ENCODE measurements around the gene XIRP1.
A peak's percentile ranks its signal among the peaks of the same experiment; 100 is the strongest.

The XIRP1 gene

DNA sequence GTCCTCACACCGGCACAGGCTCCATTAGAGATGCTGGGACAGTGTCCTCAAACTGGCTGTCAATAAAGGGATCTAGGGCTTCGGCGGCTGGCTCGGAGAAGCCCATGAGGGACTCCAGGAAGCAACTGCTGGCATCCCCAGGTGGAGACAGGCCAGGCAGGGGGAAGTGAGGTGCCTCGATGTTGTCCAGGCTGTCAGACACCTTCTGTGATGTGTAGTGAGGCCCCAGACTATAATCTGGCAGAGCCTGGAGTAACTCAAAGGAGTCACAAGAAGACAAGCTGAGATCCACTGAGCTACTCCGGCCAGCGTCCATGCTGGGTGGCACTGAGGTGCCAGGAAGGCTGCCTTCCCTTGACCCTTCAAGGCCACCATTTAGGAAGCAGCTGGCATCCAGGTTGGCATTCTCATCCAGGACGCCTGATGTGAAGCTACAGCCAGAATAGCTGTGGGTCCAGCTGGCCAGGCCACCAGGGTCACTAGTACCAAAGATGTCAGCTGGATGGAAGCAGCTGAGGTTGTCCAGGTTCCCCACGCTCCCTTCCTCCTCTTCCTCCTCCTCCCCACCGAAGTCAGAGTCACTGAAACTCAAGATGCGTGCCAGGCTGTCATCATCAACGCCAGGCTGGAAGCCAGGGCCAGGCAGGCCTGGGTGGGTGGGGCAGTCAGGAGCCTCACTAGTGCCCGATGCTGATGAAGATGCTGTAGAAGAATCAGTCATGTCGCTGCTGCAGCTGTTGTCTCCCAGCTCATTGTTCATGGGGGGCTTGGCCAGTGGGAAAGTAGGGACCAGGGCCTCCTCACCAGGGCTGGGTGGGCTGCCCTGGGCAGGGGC lies 49.1 kb downstream of the XIRP1 start:
- DNase-seq, result no peak

DNA sequence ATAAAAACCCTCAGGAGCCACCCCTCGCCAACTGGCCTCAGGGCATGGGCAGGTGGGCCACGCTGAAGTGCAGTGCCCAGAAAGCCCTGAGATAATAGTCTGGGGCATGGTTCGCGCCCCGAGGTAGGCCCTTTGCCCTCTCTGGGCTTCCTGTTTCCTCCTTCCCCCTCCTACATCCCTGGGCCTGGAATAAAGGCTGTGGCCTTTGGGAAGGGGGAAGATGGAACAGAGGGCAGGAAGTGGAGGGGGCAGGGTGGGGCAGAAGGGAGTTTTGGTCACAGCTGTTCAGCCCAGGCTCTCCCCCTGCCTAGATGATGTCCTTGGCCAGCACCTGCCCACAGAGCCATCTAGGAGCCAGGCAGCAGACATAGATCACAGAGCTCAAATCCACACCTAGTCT lies 50.3 kb downstream of the XIRP1 start:
- no peak for DNase-seq

DNA sequence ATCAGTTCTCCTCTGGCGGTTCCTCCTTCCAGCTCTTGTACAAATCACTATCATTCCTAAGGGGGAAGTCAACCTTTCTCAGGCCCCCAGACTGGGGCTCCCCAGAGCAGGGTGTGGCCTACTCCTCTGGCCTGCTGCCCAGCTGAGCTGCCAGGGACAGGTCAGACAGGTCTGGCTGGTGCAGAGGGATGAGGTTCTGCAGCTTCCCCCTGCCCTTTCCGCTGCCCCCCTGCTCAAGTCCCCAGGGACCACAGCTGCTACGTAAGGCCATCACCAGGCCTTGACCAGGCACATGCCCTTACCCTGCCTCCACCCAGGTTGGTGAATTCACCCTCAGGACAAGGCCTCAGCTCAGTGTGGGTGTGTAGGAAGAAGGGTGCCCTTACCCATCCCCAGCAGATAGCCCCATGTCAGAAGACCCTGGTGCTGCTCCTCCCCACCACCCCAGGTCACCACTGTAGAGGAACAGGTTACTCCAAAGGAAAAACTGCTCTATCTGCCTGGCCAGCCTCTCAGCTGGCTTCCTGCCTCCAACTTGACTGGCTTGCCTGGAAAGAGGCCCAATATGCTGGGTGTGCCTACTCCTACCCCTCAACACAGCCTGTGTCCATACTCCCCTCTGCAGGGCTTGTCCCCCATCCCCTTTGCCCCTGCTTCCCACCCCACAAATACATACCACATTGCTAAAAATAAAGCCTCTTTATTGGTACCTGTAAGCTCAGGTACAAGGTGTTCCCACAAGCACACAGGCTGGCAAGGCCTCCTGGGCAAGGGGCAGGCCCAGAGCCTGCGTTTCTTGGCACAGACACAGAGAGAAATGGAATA lies 51.0 kb downstream of the XIRP1 start:
- peak; percentile 17 for DNase-seq

DNA sequence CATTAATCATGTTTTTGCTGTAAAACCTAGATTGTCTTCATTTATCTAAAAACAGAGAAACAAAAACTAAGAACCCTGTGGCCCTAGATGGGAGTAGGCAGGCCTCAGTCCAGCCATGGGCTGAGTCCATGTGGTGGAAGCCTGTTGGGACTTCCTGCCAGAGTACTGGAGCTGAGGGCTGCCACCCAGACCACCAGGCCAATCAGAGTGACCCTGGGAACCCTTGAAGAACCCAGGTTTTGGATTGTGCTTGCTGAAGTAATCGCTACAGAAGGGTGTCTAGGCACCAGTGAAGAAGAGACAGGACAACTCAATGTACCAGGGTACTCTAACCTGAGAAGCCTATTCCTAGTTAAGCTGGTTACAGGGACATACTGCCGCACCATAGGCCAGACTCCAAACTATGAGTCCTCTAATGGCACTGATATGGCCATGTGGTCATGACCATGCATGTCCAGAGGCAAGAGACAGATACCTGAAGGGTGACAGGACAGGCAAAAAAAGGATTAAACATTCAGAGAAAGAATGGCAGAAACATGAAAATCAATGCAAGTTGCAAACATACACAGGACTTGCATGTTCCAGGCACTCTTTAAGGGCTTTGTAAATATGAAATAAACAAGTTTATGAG lies 51.9 kb downstream of the XIRP1 start:
- DNase-seq, result no peak

DNA sequence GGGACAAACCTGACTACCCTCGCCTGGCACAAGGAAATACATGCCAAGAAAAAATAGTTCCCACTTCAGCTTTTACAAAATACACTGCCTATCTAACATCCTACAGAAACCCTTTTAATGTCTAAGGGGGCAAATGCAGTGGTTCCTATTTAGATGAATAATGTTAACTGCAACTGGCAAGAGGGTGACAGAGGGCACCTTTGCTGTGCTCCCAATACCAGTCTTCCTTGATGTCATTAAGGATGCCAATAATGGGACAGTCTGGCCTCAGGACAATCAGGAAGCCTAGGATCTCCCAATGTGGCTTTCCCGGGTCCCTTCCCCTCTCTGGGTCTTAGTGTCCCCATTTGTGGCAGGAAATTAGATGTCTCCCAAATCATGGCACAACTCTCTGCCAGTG lies 53.0 kb downstream of the XIRP1 start:
- DNase-seq, result no peak

DNA sequence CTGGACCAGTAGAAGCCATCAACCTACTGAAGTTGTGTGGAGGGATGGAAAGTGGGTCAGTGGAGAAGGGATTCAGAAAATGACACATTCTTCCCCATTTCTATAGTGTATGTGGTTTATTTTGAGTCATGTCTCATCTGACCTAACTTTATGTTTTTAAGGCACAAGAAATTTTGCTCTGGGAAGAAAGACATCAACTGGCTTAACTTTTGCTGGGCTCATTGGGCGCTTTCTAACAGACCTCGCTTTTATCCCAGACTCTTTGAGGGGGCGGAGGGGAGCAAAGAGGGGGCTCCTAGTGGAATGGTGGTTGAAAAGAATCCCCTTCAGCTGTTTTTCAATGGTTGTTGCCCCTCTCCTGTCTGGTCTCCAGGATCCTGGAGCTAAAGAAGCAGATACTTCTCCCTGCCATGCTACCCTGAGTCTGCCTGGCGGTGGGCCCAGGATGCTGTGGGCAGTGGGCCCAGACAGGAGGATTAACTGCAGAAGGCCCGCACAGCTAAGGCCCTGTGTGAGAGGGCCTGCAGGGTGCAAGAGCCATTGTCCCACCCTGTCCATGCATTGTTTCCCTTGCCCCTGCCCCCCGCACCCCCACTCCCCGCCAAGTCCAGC lies 53.5 kb downstream of the XIRP1 start:
- DNase-seq, result peak; percentile 31

DNA sequence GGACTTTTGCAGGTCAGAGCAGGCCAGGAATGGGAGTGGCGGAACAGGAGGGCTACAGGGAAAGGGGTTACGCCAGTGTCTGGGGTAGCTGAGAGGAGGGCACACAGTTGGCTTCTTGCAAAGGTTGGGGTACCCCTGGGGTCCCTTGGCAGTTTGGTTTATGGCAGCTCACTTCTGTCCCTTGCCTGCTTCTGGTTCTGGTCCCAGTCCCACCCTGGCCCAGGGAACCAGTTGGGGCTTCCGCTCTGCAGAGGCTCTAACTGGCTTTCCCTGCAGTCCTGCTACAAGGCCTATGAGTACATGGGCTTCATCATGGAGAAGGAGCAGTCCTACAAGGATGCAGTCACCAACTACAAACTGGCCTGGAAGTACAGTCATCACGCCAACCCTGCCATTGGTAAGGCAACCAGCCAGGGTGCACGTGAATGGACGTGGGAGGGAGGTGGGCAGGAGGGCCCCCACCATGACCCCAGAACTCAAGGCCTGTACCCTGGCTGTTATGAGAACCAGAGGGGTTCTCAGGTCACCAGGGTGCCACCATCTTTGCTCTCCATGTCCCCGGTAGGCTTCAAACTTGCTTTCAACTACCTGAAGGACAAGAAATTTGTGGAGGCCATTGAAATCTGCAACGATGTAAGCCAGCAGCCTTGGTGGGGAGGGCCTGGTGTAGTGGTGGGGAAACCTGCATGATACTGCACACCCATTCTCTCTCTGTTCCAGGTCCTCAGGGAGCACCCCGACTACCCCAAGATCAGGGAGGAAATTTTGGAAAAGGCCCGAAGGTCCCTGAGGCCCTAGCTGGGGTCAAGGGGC lies 54.2 kb downstream of the XIRP1 start:
- no peak for DNase-seq

DNA sequence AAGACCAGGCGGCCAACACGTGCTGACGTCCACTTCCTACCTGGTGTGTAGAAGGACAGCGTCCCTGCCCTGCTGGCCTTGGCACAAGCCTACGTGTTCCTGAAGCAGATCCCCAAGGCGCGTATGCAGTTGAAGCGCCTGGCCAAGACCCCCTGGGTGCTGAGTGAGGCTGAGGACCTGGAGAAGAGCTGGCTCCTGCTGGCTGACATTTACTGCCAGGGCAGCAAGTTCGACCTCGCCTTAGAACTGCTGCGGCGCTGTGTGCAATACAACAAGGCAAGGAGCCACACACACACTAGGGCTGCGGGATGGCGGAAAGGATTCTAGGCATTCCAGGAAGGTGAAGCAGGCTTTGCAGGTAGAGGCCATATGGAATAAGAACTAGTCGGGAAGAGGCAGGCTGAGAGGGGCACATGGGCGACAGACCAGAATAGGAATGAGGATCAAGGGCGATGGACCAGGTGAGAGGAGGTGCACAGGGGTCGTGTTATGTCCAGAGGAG lies 54.9 kb downstream of the XIRP1 start:
- DNase-seq, result no peak

DNA sequence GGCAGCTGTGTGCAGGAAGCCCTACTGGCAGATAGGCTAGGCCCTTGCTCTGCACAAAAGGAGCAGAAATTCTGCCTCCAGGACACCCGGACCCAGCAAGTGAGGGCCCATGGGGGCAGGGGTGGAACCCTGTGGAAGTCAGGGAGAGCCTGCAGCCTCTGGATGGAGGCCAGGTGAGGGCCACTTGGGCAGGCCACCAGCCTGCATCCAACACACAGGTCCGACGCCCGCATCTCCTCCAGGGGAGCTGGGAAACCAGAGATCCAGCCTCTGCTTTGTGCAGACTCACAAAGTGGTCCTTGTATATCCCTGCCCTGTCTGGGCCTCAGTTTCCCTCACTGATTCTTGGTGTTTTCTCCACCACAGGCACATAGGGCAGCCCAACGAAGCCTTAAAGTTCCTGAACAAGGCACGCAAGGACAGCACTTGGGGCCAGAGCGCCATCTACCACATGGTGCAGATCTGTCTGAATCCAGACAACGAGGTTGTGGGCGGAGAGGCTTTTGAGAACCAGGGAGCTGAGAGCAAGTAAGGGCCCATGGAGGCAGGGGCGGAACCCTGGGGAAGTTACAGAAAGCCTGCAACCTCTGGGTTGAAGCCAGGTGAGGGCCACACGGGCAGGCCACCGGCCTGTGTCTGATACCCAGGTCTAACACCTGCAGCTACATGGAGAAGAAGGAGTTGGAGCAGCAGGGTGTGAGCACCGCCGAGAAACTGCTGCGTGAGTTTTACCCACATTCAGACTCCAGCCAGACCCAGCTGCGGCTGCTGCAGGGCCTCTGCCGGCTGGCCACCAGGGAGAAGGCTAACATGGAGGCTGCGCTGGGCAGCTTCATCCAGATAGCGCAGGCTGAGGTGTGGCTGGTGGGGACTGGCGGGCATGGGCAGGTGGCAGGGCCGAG lies 55.6 kb downstream of the XIRP1 start:
- DNase-seq, result no peak

DNA sequence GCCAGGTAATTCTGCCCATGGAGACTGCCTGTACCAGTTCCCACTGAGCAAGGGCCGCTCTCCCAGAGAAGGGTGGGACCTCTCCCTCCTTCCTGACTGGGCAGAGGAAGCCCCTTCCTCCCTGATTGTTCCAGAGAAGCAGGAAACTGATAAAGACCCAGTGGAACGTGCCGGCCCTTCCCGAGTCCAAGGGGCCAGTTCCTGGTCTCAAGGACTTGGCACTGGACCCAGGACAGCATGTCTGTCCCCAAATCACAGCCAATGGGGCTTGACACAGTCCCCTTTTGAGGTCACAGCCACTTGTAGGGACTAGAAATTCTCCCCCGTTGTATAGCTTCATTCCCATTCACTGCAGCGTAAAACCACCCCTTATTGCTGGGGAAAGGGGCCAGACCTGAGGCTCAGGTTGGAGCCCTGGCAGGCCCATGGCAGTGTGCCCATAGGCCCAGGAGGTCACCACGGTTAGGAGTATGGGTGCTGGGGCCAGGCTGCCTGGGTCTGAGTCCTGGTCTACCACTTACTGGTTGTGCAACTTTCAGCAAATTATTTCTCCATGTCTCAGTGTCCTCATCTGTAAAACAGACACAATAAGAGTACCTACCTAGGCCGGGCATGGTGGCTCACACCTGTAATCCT lies 57.1 kb downstream of the XIRP1 start:
- no peak for DNase-seq

DNA sequence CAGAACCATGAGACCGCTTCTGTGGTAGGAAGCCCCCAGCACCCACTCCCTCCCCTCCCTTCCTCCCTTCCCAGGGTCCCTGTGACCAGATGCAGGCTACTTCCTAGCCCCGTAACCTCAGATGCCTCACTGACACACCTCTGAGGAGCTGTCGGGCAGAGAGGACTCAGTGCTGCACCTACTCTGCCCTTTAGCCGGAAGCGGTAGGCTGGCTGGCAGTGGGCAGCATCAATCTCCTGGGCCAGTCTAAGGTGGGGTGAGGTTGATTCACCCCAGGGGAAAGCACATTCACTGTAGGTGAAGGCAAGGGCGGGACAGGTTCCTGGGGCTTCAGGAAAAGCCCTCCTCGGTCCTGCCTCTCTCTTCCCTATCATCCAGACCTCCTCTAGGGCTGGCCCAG lies 58.1 kb downstream of the XIRP1 start:
- no peak for DNase-seq

DNA sequence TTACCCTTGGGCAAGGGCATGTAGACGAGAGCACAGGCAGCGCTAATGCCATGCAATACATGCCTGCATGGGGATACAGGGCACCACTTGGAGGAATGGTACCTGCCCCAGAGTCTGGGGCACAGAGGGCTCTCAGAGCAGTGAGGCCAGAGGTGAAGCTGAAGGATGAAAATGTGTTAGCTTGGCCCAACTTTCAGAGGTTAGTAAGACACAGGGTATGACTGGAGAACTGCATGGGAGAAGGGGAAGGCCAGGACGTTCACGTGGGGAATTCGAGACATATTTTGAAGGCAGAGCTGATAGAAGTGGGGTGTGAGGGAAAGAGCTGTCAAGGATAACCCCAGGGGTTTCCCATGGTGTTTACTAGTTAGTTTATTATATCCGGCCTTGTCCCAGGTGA lies 58.6 kb downstream of the XIRP1 start:
- no peak for DNase-seq

Data from fibroblast of skin of right quadriceps (primary cell).